ENCODE results near the gene SPO11. TPM values are rescaled to one million over a fixed set of nuclear protein-coding genes. Genes with fewer than 3 reads are reported as not detected.

The SPO11 gene
- total RNA-seq, 4 donors from 2014 or later, result not detected

DNA sequence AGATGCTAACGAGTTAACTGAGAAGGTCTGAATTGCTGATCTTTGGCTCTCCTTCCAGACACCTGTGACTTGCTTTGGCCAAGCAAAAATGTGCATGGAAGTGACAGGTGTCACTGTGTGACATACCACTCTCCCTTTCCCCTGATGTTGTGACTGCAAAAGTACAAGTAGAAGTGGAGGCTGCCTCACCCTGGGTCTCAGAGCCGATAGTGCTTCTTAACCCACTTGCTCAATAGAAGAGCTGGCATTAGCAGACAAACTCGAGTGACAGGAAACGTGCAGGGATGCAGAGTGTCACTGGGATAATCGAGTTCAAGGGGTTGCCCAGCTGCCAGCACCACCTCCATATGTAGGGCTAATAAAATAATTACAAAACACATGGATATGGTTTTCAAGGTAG lies 16.4 kb upstream of the SPO11 start:
- no peak overlapping the region for H3K4me3 ChIP-seq (ENCODE audit: low read depth, poor library complexity, severe bottlenecking)
- intact Hi-C loops (cut with DNase I; ENCODE audit: low total_unique reads), result no loop called here
- DNase-seq (ENCODE audit: low spot score in 2 of 2), result peak in 1 of 2 donors; percentile 46
- WGBS, 2 donors, result 50 to 56% methylated on average over 5 of the region's 5 CpGs
- TF ChIP-seq POLR2A (IDR thresholded peaks at IDR 0.05), result no peak
- TF ChIP-seq, protein P1, sequence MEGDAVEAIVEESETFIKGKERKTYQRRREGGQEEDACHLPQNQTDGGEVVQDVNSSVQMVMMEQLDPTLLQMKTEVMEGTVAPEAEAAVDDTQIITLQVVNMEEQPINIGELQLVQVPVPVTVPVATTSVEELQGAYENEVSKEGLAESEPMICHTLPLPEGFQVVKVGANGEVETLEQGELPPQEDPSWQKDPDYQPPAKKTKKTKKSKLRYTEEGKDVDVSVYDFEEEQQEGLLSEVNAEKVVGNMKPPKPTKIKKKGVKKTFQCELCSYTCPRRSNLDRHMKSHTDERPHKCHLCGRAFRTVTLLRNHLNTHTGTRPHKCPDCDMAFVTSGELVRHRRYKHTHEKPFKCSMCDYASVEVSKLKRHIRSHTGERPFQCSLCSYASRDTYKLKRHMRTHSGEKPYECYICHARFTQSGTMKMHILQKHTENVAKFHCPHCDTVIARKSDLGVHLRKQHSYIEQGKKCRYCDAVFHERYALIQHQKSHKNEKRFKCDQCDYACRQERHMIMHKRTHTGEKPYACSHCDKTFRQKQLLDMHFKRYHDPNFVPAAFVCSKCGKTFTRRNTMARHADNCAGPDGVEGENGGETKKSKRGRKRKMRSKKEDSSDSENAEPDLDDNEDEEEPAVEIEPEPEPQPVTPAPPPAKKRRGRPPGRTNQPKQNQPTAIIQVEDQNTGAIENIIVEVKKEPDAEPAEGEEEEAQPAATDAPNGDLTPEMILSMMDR (IDR thresholded peaks at IDR 0.05), result no peak

DNA sequence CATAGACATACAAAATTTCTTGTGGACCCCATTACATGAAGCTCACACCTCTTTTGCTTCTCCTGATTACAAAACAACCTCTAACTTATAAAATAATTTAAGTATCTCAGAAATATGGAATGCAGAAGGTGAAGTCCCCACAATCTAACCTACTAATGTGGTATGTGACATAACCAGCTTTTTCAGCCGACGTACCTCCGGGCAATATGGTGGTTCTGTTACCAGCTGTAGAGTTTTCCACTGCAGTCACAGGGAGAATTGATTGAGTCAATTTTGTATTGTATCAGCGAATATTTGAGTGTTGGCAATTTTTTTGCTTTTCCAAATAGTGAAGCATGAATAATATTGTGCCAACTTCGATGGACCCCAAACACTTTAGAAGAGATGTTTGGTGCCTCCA lies 15.7 kb upstream of the SPO11 start:
- H3K4me3 ChIP-seq (ENCODE audit: low read depth, poor library complexity, severe bottlenecking), result no peak overlapping the region
- intact Hi-C loops (cut with DNase I; ENCODE audit: low total_unique reads), result no loop called here
- 78 to 88% methylated on average over 5 of the region's 5 CpGs for WGBS, 2 donors
- DNase-seq (ENCODE audit: low spot score in 2 of 2), result no peak
- TF ChIP-seq POLR2A (IDR thresholded peaks at IDR 0.05), result no peak

DNA sequence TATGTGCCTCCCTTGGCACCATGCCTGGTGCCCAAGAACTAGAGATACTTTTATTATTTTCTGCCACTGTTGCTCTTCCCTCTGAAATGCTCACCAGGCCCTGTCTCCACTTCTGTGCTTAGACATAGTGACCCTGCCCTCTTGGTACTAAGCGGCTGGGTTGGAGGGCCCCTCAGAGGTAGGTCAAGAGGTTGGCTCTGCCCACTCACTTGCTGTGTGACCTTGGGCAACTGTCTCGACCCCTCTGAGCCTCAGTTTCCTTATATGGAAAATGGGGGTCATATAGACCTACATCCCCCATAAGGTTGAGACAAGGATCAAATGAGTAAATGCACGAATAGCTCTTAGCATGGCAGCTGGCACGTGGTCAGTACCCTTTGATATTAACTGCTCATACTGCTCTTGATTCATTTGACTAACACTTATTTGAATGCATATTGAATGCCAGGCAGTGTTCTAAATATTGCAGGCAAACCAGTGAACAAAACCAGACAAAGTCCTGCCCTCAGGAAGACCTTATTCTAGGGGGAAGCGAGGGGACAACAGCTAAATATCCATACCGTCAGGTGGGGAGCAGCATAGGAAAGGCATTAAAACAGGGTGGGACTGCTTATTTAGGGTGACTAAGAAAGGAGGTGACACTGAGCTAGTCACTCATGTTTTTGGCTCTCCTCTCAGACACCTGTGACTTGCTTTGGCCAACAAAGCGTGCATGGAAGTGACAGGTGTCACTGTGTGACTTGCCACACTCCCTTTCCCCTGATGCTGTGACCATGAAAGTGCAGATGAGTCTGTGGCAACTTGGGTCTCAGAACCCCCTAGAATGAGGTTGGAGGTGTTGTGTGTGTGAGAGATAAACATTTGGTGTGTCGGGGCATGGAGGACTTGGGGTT lies 14.3 kb upstream of the SPO11 start:
- DNase-seq (ENCODE audit: low spot score in 2 of 2), result peak in 1 of 2 donors; percentile 53
- 78 to 80% methylated on average over 8 of the region's 8 CpGs for WGBS, 2 donors
- intact Hi-C loops (cut with DNase I; ENCODE audit: low total_unique reads), result no loop called here
- no peak overlapping the region for H3K4me3 ChIP-seq (ENCODE audit: low read depth, poor library complexity, severe bottlenecking)
- TF ChIP-seq POLR2A (IDR thresholded peaks at IDR 0.05), result no peak
- TF ChIP-seq, protein P1 (IDR thresholded peaks at IDR 0.05), result no peak

DNA sequence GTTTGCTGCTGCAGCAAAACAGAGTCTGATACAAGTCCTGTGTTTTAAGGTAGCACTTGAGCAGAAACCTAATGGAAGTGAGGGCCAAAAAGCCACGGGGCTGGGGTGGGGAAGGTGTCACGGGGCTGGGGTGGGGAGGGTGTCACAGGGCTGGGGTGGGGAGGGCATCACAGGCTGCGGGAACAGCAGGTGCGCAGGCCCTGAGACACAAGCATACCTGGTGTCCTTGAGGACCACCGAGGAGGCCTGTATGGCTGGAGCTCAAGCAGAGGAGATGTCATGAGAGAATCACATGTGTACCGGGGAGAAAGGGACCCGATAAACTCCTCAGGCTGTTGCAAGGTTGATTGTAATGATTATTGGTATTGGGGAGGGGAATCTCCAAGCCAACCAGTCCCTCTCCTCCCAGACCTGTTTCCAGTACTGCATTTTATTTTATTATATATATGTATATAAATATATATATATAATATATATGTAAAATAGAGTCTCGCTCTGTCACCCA lies 13.6 kb upstream of the SPO11 start:
- intact Hi-C loops (cut with DNase I; ENCODE audit: low total_unique reads), result no loop called here
- H3K4me3 ChIP-seq (ENCODE audit: low read depth, poor library complexity, severe bottlenecking), result no peak overlapping the region
- peak in 1 of 2 donors; percentile 74 for DNase-seq (ENCODE audit: low spot score in 2 of 2)
- 83% methylated on average over 8 of the region's 8 CpGs for WGBS, 2 donors
- TF ChIP-seq POLR2A (IDR thresholded peaks at IDR 0.05), result no peak
- TF ChIP-seq, protein P1 (IDR thresholded peaks at IDR 0.05), result no peak

DNA sequence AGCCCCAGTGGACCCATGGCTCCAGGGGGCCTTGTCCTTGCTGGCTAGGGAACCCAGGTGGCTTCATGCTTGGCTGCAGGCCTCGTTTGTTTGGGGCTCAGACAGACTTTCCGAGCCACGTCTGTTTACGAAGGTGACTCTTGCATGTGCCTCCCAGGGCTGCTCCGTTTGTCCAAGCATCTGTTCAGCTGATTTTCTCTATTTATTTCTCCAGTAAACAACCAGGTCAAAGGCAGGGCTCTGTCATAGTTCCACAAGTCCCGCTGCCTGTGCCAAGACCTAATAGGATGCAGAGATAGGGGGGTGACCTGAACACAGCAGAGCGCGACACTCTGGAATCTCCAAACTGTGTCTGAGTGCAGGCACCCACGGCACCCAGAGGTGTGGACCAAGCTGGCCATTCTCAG lies 12.8 kb upstream of the SPO11 start:
- TF ChIP-seq POLR2A (IDR thresholded peaks at IDR 0.05), result no peak
- TF ChIP-seq, protein P1 (IDR thresholded peaks at IDR 0.05), result no peak
- intact Hi-C loops (cut with DNase I; ENCODE audit: low total_unique reads), result no loop called here
- 75 to 84% methylated on average over 9 of the region's 9 CpGs for WGBS, 2 donors

DNA sequence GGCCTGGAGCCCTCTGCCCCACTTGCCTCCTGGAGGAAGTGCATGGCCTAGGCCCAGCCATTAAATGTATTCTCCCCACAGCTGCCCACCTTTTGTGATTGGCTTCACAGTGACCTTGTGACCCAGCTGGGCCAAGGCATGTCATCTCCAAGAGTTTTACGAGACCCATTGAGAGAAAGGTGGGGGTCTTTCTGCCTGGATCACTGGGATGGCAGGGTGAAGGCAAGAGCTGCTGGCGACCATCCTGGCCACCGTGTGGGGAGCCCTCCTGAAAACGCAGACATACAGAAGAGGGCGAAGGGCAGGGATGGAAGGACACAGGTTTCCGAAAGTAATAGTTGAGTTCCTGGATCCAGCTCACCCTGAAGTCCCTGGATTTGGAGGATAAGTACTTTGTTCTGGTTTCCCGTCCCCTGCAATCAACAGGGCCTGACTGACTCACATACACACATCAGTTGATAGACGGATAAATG lies 12.3 kb upstream of the SPO11 start:
- intact Hi-C loops (cut with DNase I; ENCODE audit: low total_unique reads), result no loop called here
- TF ChIP-seq, protein P1 (IDR thresholded peaks at IDR 0.05), result no peak
- TF ChIP-seq POLR2A (IDR thresholded peaks at IDR 0.05), result no peak
- no peak overlapping the region for H3K4me3 ChIP-seq (ENCODE audit: low read depth, poor library complexity, severe bottlenecking)
- DNase-seq (ENCODE audit: low spot score in 2 of 2), result peak in 1 of 2 donors; percentile 75
- WGBS, 2 donors, result 90 to 93% methylated on average over 8 of the region's 8 CpGs

More for the DNA sequence above, 12.8 kb upstream of the SPO11 start:
- no peak overlapping the region for H3K4me3 ChIP-seq (ENCODE audit: low read depth, poor library complexity, severe bottlenecking)
- DNase-seq (ENCODE audit: low spot score in 2 of 2), result no peak

Measured in lower leg skin (tissue), 4 donors.